Lower leg skin (tissue), 4 donors: Measurements from ENCODE around the gene FAM83G. TPM values are rescaled to one million over a fixed set of nuclear protein-coding genes. Genes with fewer than 3 reads are reported as not detected.

ENCODE experiments used
- DNase-seq, 2 donors: peaks; one replicate each; pipeline ENCODE4 v3.0.0-alpha.2; 2019; ENCODE audit warnings: low spot score in 2 of 2
- H3K4me3 ChIP-seq: fragments of 200-600 bp; sonication (generic); 2 replicates; pipeline ENCODE4 v1.5.1; 2017; ENCODE audit warnings: mild to moderate bottlenecking, low read depth; ENCODE audit not compliant: poor library complexity, severe bottlenecking
- CTCF ChIP-seq, 3 donors: fragments of 450-650 bp; IDR thresholded peaks; one replicate each; pipeline ENCODE4 v1.5.1; 2016; ENCODE audit warnings: antibody characterized with exemption in 3 of 3, mild to moderate bottlenecking in 3 of 3, moderate library complexity in 2 of 3
- POLR2A ChIP-seq, 2 donors: fragments of 450-650 bp; IDR thresholded peaks; one replicate each; pipeline ENCODE4 v1.6.1; 2016 to 2017; ENCODE audit warnings: antibody characterized with exemption in 2 of 2, mild to moderate bottlenecking in 1 of 2, moderate library complexity in 1 of 2
- WGBS, 2 donors: methylation state at CpG; one replicate each; pipeline ENCODE4 v1.1.5; 2018; 5-methylcytosine and 5-hydroxymethylcytosine counted together
- intact Hi-C: fragments of 100-400 bp; cut with DNase I; formaldehyde crosslinking; loops from one replicate; pipeline ENCODE4 v1.15.0; 2023; ENCODE audit warnings: low total_unique reads
- total RNA-seq, 4 donors: library from RNA; depleted of rRNA; stranded (reverse); fragments of >200 nt; gene quantifications; one replicate each; pipeline ENCODE4 v1.1.0, GENCODE V29; 2016

Gene FAM83G
- total RNA-seq, 4 donors from 2014 or later: 131 to 298 (median 190) TPM

- DNase-seq: peak in 1 of 2 donors; percentile 47
- TF ChIP-seq POLR2A (IDR thresholded peaks at IDR 0.05) (no peak), CTCF (IDR thresholded peaks at IDR 0.05) (no peak)
- intact Hi-C loops: no loop called here
- 58 to 61% methylated on average over 18 to 22 of the region's 23 CpGs for WGBS, 2 donors
- H3K4me3 ChIP-seq: no peak overlapping the region
Measured at GRCh38 chr17:18968945-18969887, 35.3 kb downstream of the FAM83G start.

GRCh38 chr17:18968345-18968744 is 36.2 kb downstream of the FAM83G start:
- TF ChIP-seq CTCF (IDR thresholded peaks at IDR 0.05) (no peak), POLR2A (IDR thresholded peaks at IDR 0.05) (no peak)
- H3K4me3 ChIP-seq: no peak overlapping the region
- 72 to 81% methylated on average over 4 of the region's 4 CpGs for WGBS, 2 donors
- intact Hi-C loops: no loop called here
- DNase-seq: no peak

GRCh38 chr17:18967916-18968315 is 36.6 kb downstream of the FAM83G start:
- H3K4me3 ChIP-seq: no peak overlapping the region
- intact Hi-C loops: no loop called here
- no peak for DNase-seq
- no peak for TF ChIP-seq CTCF (IDR thresholded peaks at IDR 0.05)
- TF ChIP-seq POLR2A (IDR thresholded peaks at IDR 0.05): no peak
- 41 to 45% methylated on average over 4 of the region's 4 CpGs for WGBS, 2 donors

- H3K4me3 ChIP-seq: no peak overlapping the region
- no peak for TF ChIP-seq CTCF (IDR thresholded peaks at IDR 0.05)
- TF ChIP-seq POLR2A (IDR thresholded peaks at IDR 0.05): no peak
- 58 to 61% methylated on average over 18 to 19 of the region's 19 CpGs for WGBS, 2 donors
- intact Hi-C loops: no loop called here
- no peak for DNase-seq
Measured at GRCh38 chr17:18966831-18967624, 37.5 kb downstream of the FAM83G start.

- intact Hi-C loops: no loop called here
- TF ChIP-seq POLR2A (IDR thresholded peaks at IDR 0.05) (no peak), CTCF (IDR thresholded peaks at IDR 0.05) (no peak)
- WGBS, 2 donors: 70 to 77% methylated on average over 13 to 14 of the region's 14 CpGs
- no peak for DNase-seq
- no peak overlapping the region for H3K4me3 ChIP-seq
Measured at GRCh38 chr17:18965530-18966236, 38.9 kb downstream of the FAM83G start.
